ENCODE measurements around the gene RAB31. TPM values are rescaled to one million over a fixed set of nuclear protein-coding genes. Genes with fewer than 3 reads are reported as not detected.

Gene RAB31
- total RNA-seq, 1 experiment from 2014 or later, result 118 TPM

- DNase-seq (ENCODE audit: low read depth, low spot score), result no peak
- Histone ChIP-seq H3K27me3 (ENCODE audit: control insufficient read depth, insufficient read depth, low read length) (no peaks in the 10 kb centered on the region), H3K36me3 (ENCODE audit: control insufficient read depth, insufficient read depth, low read length) (no peaks in the 10 kb centered on the region; the same call in none of the 2 replicates), H3K27ac (ENCODE audit: low read length) (peak overlapping the region; percentile 35; the same call in 1 of the 2 replicates), H3K4me3 (ENCODE audit: low read depth in 2 of 2, low read length in 2 of 2) (no peak overlapping the region), H3K4me1 (ENCODE audit: control insufficient read depth, insufficient read depth, low read length) (peaks cover 7% of the 10 kb centered on the region), H3K9me3 (ENCODE audit: control insufficient read depth, insufficient read depth, low read depth, low read length) (no peaks in the 10 kb centered on the region)
- in situ Hi-C loops (cut with HindIII; ENCODE audit: low pct_unique_long_range_greater_than_20kb, low sequenced_read_pairs) (no loop called here), intact Hi-C loops (cut with micrococcal nuclease; ENCODE audit: unreplicated experiment) (no loop called here)
- no TSS peak for BruUV-seq (replicated peaks)
- ATAC-seq, result no peak
- TF ChIP-seq CTCF (IDR thresholded peaks at IDR 0.05) (no peak), POLR2AphosphoS5 (IDR thresholded peaks at IDR 0.05; ENCODE audit: low read depth, low read length) (no peak)
- ChIA-PET POLR2A (no interaction called here), CTCF (no interaction called here)
These were observed 88.9 kb downstream of the RAB31 start for GRCh38 chr18:9796935-9797549.

GRCh38 chr18:9802175-9803062 is 94.3 kb downstream of the RAB31 start:
- TF ChIP-seq SIN3A (IDR thresholded peaks at IDR 0.05; ENCODE audit: borderline replicate concordance, insufficient read depth, low read depth, low read length) (no peak), REST (IDR thresholded peaks at IDR 0.05; ENCODE audit: insufficient read depth in 1 of 2, low read depth in 2 of 2, low read length in 1 of 2) (no peak), POLR2AphosphoS5 (IDR thresholded peaks at IDR 0.05; ENCODE audit: low read depth, low read length) (no peak), CTCF (IDR thresholded peaks at IDR 0.05) (no peak), TCF7L2 (IDR thresholded peaks at IDR 0.05; ENCODE audit: low read depth, low read length) (no peak)
- Histone ChIP-seq H3K4me3 (ENCODE audit: low read depth in 2 of 2, low read length in 2 of 2) (no peak overlapping the region), H3K27me3 (ENCODE audit: control insufficient read depth, insufficient read depth, low read length) (no peaks in the 10 kb centered on the region), H3K4me1 (ENCODE audit: control insufficient read depth, insufficient read depth, low read length) (peaks cover 26% of the 10 kb centered on the region), H3K9me3 (ENCODE audit: control insufficient read depth, insufficient read depth, low read depth, low read length) (no peaks in the 10 kb centered on the region), H3K27ac (ENCODE audit: low read length) (peak overlapping the region; percentile 56), H3K36me3 (ENCODE audit: control insufficient read depth, insufficient read depth, low read length) (no peaks in the 10 kb centered on the region; the same call in none of the 2 replicates)
- ChIA-PET POLR2A (no interaction called here), CTCF (no interaction called here)
- no peak for DNase-seq (ENCODE audit: low read depth, low spot score)
- BruUV-seq (replicated peaks), result no TSS peak
- intact Hi-C loops (cut with micrococcal nuclease; ENCODE audit: unreplicated experiment) (no loop called here), in situ Hi-C loops (cut with HindIII; ENCODE audit: low pct_unique_long_range_greater_than_20kb, low sequenced_read_pairs) (no loop called here)
- no peak for ATAC-seq
